ENCODE measurements around the gene PLEKHH1. TPM values are rescaled to one million over a fixed set of nuclear protein-coding genes. Genes with fewer than 3 reads are reported as not detected.

PLEKHH1 gene
- total RNA-seq, 4 donors from 2014 or later, result 1.3 to 9.0 (median 4.9) TPM

DNA sequence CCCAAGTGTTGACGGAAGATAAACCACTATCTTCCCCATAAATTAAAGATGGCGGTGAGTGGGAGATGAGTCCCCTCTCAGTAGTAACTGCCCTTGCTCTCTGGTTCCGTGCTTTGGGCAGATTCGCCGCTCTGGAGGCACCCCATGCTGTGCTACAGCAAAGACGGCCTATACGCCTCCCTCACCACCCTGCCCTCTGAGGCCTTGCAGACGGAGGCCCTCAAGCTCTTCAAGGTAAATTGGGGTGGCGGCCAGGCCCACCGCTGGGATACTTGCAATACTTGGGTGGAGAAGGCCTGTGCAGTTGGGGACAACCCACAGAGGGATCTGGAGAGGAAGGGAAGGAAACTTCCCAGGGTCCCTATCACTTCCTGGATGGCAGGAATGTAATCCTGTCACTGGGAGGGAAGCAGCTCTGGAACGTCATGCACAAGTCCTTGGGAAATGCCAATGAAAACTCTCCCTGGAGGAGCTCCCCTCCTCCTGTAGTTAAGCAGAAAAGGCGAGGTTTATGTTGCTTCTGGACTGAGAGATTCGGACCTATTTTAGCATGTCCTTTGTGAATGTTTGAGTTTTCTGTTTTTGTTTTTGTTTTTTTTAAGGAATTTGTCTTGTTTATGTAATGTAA lies 44.2 kb downstream of the PLEKHH1 start:
- TF ChIP-seq, protein P1, sequence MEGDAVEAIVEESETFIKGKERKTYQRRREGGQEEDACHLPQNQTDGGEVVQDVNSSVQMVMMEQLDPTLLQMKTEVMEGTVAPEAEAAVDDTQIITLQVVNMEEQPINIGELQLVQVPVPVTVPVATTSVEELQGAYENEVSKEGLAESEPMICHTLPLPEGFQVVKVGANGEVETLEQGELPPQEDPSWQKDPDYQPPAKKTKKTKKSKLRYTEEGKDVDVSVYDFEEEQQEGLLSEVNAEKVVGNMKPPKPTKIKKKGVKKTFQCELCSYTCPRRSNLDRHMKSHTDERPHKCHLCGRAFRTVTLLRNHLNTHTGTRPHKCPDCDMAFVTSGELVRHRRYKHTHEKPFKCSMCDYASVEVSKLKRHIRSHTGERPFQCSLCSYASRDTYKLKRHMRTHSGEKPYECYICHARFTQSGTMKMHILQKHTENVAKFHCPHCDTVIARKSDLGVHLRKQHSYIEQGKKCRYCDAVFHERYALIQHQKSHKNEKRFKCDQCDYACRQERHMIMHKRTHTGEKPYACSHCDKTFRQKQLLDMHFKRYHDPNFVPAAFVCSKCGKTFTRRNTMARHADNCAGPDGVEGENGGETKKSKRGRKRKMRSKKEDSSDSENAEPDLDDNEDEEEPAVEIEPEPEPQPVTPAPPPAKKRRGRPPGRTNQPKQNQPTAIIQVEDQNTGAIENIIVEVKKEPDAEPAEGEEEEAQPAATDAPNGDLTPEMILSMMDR (IDR thresholded peaks at IDR 0.05; ENCODE audit: low read depth), result no peak

DNA sequence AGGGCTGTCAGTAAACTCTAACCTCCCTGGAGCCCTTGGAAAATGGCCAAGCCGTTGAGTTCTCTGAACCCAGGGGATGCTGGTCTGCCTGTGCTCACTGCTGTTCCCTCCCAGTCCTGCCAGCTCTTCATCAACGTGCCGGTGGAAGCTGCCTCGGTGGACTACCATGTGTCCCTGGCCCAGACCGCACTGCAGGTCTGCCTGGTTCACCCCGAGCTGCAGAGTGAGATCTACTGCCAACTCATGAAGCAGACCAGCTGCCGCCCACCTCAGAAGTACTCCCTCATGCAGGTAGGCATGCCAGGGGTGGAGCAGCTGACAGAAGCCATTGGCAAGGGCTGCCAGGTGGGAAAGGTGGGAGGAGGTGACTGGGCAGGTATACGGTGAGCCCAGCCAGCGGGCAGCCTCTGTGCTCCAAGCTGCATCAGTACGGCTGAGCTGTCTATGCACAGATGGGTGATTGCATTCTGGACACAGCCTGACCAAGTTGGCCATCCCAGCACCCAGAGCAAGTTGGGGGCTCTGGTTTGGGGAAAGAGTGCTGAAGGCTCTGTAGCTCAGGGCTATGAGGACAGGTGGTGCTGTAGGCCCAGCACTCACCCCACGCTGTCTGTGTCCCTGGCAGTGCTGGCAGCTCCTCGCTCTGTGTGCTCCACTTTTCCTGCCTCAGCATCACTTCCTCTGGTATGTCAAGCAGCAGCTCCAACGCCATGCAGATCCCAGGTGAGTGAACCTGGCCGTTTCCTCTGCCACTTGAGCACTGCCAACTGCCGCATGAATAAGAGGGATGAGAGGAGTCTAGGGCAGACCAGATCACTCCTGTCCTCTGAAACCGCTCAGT lies 45.0 kb downstream of the PLEKHH1 start:
- TF ChIP-seq, protein P1 (IDR thresholded peaks at IDR 0.05; ENCODE audit: low read depth), result no peak

DNA sequence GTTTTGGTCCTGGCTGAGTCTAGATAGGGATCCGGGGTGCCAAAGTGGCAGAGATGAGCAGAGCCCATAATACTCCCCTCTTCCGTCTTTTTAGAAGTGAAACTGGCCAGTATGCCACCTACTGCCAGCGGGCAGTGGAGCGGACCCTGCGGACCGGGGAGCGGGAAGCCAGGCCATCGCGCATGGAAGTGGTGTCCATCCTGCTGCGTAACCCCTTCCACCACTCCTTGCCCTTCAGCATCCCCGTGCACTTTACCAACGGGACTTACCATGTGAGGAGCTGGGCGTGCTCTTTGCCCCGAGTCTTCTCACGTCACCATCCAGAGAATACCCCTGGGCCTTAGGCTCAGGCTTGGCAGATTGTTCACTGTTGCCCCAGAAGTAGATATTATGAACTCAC lies 46.0 kb downstream of the PLEKHH1 start:
- TF ChIP-seq, protein P1 (IDR thresholded peaks at IDR 0.05; ENCODE audit: low read depth), result no peak

DNA sequence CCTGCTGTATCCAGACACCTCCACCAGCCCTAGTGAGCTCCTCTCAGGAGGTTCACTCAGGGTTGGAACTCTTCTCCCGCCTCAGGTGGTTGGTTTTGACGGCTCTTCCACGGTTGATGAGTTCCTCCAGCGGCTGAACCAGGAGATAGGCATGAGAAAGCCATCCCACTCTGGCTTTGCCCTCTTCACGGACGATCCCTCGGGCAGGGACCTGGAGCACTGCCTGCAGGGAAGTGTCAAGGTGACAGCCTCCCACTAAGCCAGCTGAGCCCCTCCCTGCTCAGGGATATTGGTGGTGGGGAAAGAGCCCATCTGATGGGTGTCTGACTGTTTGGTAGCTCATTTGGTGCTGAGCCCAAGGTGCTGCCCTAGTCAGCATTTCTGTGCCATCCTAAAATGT lies 46.5 kb downstream of the PLEKHH1 start:
- TF ChIP-seq, protein P1 (IDR thresholded peaks at IDR 0.05; ENCODE audit: low read depth), result no peak

DNA sequence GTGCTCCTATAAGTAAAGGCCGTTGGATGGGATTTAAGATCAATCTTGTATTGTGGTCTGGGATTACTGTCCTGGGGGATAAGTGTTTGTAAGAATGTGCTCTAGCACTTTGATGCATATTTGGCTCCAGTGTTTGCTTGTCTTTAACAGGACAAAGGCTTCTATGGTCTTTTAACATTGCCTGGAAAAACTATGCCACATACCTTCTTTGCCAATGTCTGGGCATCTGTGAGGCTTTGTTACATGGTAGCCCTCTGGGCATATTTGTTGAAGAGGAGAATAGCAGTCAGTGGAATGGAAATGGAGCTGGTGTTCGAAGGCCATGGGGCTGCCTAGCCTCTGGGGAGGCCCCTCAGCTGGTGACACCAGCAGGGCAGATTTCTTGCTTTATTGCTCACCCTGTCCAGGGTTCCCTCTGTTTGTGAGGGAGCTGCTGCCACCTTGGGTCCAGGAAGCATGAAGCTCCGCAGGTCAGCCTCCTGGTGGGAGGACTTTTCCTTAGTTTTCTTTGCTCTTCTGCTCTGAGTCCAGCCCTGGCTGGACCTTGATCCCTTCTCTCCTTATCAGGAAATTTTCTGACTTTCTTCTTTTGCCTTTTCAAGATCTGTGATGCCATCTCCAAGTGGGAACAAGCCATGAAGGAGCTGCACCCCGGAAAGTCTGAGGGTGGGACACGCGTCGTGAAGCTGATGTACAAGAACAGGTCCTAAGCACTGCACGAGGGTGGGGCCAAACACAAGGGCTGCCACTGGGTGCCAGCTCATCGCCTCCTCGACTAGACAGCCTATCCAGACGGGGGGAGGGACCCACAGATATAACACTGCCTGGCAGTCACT lies 47.5 kb downstream of the PLEKHH1 start:
- TF ChIP-seq, protein P1 (IDR thresholded peaks at IDR 0.05; ENCODE audit: low read depth), result no peak

DNA sequence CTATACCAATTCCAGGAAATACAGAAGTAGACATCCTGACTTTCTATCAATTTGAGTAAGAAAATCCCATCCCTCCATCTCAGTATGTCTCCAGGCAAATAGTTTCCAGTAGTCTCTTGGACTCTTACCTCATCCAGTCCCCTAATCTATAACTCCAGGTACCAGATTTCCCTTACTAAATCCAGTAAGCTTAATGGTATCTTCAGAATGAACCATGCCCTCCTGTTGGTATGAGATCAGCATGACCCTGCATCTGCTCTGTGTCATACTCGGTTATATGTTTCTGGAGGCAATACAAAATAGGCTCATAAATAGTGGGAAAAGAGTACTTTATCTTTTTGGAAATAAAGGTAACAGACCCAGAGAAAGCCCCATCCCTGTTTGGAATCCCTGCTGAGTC lies 48.6 kb downstream of the PLEKHH1 start:
- TF ChIP-seq, protein P1 (IDR thresholded peaks at IDR 0.05; ENCODE audit: low read depth), result no peak

DNA sequence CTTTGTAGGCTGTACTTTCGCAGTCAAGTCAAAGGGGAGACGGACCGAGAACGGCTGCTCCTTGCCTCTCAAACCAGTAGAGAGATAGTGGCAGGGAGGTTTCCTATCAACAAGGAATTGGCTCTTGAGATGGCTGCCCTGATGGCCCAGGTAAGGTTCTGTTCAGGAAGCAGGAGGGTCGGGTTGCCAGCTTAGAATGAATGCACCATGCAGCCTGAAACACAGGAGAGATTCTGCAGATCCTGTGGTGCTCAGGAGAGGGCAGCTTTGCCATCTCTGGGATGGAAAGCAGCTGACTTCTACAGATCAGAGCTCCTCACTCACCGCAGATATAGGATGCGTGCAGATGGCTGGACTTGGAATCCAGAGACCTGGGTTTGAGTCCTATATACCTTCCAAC lies 49.0 kb downstream of the PLEKHH1 start:
- TF ChIP-seq, protein P1 (IDR thresholded peaks at IDR 0.05; ENCODE audit: low read depth), result no peak

Data from subcutaneous adipose tissue (tissue), 4 donors.